PC-9 (cell line): ENCODE data around the gene HOOK1. TPM values are rescaled to one million over a fixed set of nuclear protein-coding genes. Genes with fewer than 3 reads are reported as not detected.

ENCODE experiments used
- BruUV-seq: library from RNA; stranded (reverse); fragments of 400-500 nt; replicated peaks from 2 replicates; lab custom pipeline; 2021; lab: Mats Ljungman, UMichigan
- CTCF ChIA-PET: fragments of 300-600 bp; sonication (Branson Sonifier 250); formaldehyde crosslinking; loops from one replicate; lab custom pipeline; 2022; ENCODE audit warnings: antibody characterized with exemption; lab: Charles Lee
- POLR2A ChIA-PET: fragments of 300-600 bp; sonication (Branson Sonifier 250); formaldehyde crosslinking; loops from one replicate; lab custom pipeline; 2022; ENCODE audit warnings: antibody characterized with exemption; ENCODE audit not compliant: unreplicated experiment; lab: Charles Lee
- DNase-seq, 2 experiments: peaks; one replicate each; pipeline versions ENCODE4 v3.0.0 to v3.0.0-alpha.2; 2015 to 2022; ENCODE audit warnings: mixed read lengths in 1 of 2
- H2AFZ ChIP-seq: fragments of 200-600 bp; sonication (generic); 2 replicates; pipeline ENCODE4 v1.8.1; 2017; ENCODE audit warnings: antibody characterized with exemption
- H3F3A ChIP-seq: fragments of 200-600 bp; sonication (generic); 2 replicates; pipeline ENCODE4 v1.8.1; 2017; ENCODE audit warnings: antibody characterized with exemption, mild to moderate bottlenecking, low read depth; ENCODE audit not compliant: insufficient read depth
- H3K27ac ChIP-seq: fragments of 200-600 bp; sonication (generic); 2 replicates; pipeline ENCODE4 v1.6.1; 2016; ENCODE audit warnings: mixed run types
- H3K27me3 ChIP-seq: fragments of 200-600 bp; sonication (generic); 2 replicates; pipeline ENCODE4 v1.6.1; 2016; ENCODE audit warnings: low read depth, mixed run types; ENCODE audit not compliant: insufficient read depth
- H3K36me3 ChIP-seq: fragments of 200-600 bp; sonication (generic); 2 replicates; pipeline ENCODE4 v1.6.1; 2016; ENCODE audit warnings: low read depth, mixed run types
- H3K4me1 ChIP-seq: fragments of 200-600 bp; sonication (generic); replicated peaks from 2 replicates; pipeline ENCODE4 v1.6.1; 2016; ENCODE audit warnings: mixed run types; ENCODE audit not compliant: insufficient read depth
- H3K4me2 ChIP-seq: fragments of 200-600 bp; sonication (generic); 2 replicates; pipeline ENCODE4 v1.6.1; 2017; ENCODE audit warnings: mixed run types
- H3K4me3 ChIP-seq: fragments of 200-600 bp; sonication (generic); 2 replicates; pipeline ENCODE4 v1.6.1; 2016; ENCODE audit warnings: mixed run types
- H3K79me2 ChIP-seq: fragments of 200-600 bp; sonication (generic); 2 replicates; pipeline ENCODE4 v1.6.1; 2017; ENCODE audit warnings: low read depth, mixed run types
- H3K9me2 ChIP-seq: fragments of 200-600 bp; sonication (generic); 2 replicates; pipeline ENCODE4 v1.8.1; 2017; ENCODE audit warnings: mild to moderate bottlenecking; ENCODE audit not compliant: insufficient read depth
- H3K9me3 ChIP-seq: fragments of 200-600 bp; sonication (generic); 2 replicates; pipeline ENCODE4 v1.8.1; 2016; ENCODE audit warnings: low read depth; ENCODE audit not compliant: insufficient read depth
- H4K20me1 ChIP-seq: fragments of 200-600 bp; sonication (generic); 2 replicates; pipeline ENCODE4 v1.8.1; 2017; ENCODE audit not compliant: insufficient read depth
- EZH2 ChIP-seq: fragments of 200-600 bp; sonication (generic); IDR thresholded peaks from 2 replicates; pipeline ENCODE4 v1.8.0; 2017; ENCODE audit warnings: antibody characterized with exemption, low read depth
- intact Hi-C: fragments of 100-400 bp; cut with micrococcal nuclease; formaldehyde crosslinking; loops from one replicate; pipeline ENCODE4 v1.10.0; 2022; ENCODE audit not compliant: unreplicated experiment
- total RNA-seq: library from RNA; stranded (reverse); gene quantifications from 2 replicates; pipeline ENCODE4 v1.2.3, GENCODE V29; 2021
- TF ChIP-seq, protein P1 (sequence below): fragments of 200-600 bp; sonication (generic); conservative IDR thresholded peaks from 2 replicates; pipeline ENCODE4 v1.6.1; 2017; ENCODE audit warnings: mixed run types, antibody characterized with exemption, mild to moderate bottlenecking, moderate library complexity

HOOK1 gene
- total RNA-seq, 1 experiment from 2014 or later, result 23.7 TPM

DNA sequence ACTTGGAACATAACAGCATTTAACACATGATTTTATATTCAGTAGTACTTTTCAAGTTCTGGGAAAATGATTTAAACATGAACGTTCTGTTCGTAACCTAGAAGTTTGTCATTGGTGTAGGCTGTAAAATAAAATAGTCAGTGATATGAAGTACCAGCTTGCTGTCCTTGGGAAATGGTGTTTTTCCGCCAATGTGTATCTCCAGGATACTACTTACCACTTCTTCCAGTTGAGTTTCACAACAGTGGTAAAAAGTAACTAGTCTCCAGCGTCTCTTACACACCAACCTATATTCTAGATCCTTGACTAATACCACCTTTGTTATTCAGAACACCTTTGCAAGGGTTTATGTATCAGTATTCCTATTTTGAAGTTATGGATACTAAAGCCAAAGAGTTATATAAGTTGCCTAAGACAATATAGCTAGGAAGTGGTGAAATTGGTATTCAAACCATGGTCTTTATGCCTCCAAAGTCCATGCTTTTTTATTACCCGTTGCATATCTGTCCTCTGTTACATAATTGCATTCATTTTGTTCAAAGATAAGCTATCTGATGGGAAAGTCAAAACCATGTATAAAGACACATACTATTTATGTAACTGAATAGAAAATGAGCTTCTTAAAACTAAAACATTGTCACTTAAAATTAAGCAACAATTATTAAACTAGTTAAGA, 43.1 kb downstream of the HOOK1 start:
- no peak overlapping the region for H3K27ac ChIP-seq
- POLR2A ChIA-PET, result no interaction called here
- no peaks in the 10 kb centered on the region for H4K20me1 ChIP-seq
- peaks cover 6% of the 10 kb centered on the region; the same call in 1 of the 2 replicates for H3K36me3 ChIP-seq
- no peaks in the 10 kb centered on the region for H3K79me2 ChIP-seq
- no peak overlapping the region for H3K4me3 ChIP-seq
- intact Hi-C loops, result no loop called here
- no peaks in the 10 kb centered on the region for H3K9me2 ChIP-seq
- TF ChIP-seq, protein P1, sequence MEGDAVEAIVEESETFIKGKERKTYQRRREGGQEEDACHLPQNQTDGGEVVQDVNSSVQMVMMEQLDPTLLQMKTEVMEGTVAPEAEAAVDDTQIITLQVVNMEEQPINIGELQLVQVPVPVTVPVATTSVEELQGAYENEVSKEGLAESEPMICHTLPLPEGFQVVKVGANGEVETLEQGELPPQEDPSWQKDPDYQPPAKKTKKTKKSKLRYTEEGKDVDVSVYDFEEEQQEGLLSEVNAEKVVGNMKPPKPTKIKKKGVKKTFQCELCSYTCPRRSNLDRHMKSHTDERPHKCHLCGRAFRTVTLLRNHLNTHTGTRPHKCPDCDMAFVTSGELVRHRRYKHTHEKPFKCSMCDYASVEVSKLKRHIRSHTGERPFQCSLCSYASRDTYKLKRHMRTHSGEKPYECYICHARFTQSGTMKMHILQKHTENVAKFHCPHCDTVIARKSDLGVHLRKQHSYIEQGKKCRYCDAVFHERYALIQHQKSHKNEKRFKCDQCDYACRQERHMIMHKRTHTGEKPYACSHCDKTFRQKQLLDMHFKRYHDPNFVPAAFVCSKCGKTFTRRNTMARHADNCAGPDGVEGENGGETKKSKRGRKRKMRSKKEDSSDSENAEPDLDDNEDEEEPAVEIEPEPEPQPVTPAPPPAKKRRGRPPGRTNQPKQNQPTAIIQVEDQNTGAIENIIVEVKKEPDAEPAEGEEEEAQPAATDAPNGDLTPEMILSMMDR, result no peak
- no peak for TF ChIP-seq EZH2
- no TSS peak for BruUV-seq
- DNase-seq, result no peak
- H3K4me1 ChIP-seq, result no peaks in the 10 kb centered on the region
- CTCF ChIA-PET, result interaction anchor here (0.6 kb wide), 1 partner anchor 688 kb away, joined by 3 read pairs; no protein-coding TSS in a partner anchor
- H3K4me2 ChIP-seq, result no peak overlapping the region
- no peaks in the 10 kb centered on the region for H3K9me3 ChIP-seq
- H3F3A ChIP-seq, result no peaks in the 10 kb centered on the region
- H2AFZ ChIP-seq, result no peak overlapping the region
- H3K27me3 ChIP-seq, result no peaks in the 10 kb centered on the region

DNA sequence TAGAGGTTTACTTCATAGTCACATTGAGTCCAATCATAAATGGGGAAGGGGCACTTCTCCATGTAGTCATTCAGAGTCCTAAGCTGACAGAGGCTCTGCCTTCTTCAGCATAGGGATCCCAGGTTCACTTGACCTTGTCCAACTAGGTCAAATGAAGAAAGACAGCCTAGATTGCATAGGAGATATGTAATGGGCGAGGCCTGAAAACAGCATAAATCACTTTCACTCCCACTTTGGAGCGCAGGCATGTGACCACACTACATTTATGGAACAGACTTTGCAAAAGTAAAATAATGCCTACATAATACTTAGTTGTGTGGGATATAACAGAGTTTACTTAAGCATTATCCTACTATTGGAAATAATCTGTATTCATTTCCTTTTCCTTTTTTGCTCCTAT, 51.7 kb downstream of the HOOK1 start:
- no peaks in the 10 kb centered on the region for H3K79me2 ChIP-seq
- H4K20me1 ChIP-seq, result no peaks in the 10 kb centered on the region
- CTCF ChIA-PET, result no interaction called here
- no peak overlapping the region for H3K27ac ChIP-seq
- no peaks in the 10 kb centered on the region for H3K9me3 ChIP-seq
- peaks cover 25% of the 10 kb centered on the region for H3K36me3 ChIP-seq
- no peak for DNase-seq
- H3K4me3 ChIP-seq, result no peak overlapping the region
- H3K4me1 ChIP-seq, result no peaks in the 10 kb centered on the region
- H2AFZ ChIP-seq, result no peak overlapping the region
- BruUV-seq, result no TSS peak
- intact Hi-C loops, result no loop called here
- H3F3A ChIP-seq, result no peaks in the 10 kb centered on the region
- 0 out of 2 replicates have a peak, but pooled peaks cover 4% of the 10 kb centered on the region for H3K9me2 ChIP-seq
- H3K27me3 ChIP-seq, result no peaks in the 10 kb centered on the region
- H3K4me2 ChIP-seq, result no peak overlapping the region
- TF ChIP-seq EZH2, result no peak
- TF ChIP-seq, protein P1, result no peak
- POLR2A ChIA-PET, result no interaction called here

DNA sequence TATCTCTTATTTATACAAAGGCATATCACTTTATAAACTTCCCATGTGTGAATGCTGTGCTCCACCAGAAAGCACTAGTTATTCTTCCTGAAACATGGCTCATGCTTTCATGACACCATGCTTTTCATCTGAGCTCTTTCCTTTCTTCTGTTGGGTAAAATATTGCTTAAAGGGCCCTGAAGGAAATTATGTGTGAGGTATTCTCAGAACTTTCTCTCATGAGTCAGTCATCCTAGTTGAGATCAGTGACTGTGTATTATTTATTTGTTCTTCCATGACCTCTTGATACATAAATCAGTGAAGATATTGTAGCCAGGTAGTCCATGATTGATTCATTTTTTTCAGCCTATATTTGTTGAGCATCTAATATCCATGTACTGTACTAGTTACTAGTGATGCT, 57.0 kb downstream of the HOOK1 start:
- H4K20me1 ChIP-seq, result no peaks in the 10 kb centered on the region
- H3F3A ChIP-seq, result no peaks in the 10 kb centered on the region
- peaks cover 20% of the 10 kb centered on the region for H3K36me3 ChIP-seq
- intact Hi-C loops, result no loop called here
- H3K9me3 ChIP-seq, result no peaks in the 10 kb centered on the region; the same call in 1 of the 2 replicates
- H3K4me2 ChIP-seq, result no peak overlapping the region
- no peak overlapping the region for H3K27ac ChIP-seq
- H3K79me2 ChIP-seq, result no peaks in the 10 kb centered on the region
- ChIA-PET POLR2A (interaction anchor here (0.7 kb wide), 1 partner anchor 1477 kb away, joined by 5 read pairs; no protein-coding TSS in a partner anchor), CTCF (no interaction called here)
- H2AFZ ChIP-seq, result no peak overlapping the region
- H3K27me3 ChIP-seq, result no peaks in the 10 kb centered on the region
- no peak overlapping the region for H3K4me3 ChIP-seq
- BruUV-seq, result no TSS peak
- TF ChIP-seq EZH2, result no peak
- TF ChIP-seq, protein P1, result no peak
- no peaks in the 10 kb centered on the region for H3K4me1 ChIP-seq
- H3K9me2 ChIP-seq, result 0 out of 2 replicates have a peak, but pooled peaks cover 3% of the 10 kb centered on the region
- no peak for DNase-seq
